Measurements from ENCODE around the gene STXBP3.

STXBP3 gene

GRCh38 chr1:108851567-108851966 is 105.1 kb downstream of the STXBP3 start:
- Histone ChIP-seq H3K4me3 (ENCODE audit: low read length in 2 of 2) (no peak overlapping the region), H3K4me1 (ENCODE audit: control insufficient read depth in 2 of 2, insufficient read depth in 2 of 2, low read length in 2 of 2) (no peaks in the 10 kb centered on the region), H3K9me3 (ENCODE audit: control insufficient read depth in 2 of 2, low read length in 2 of 2) (no peaks in the 10 kb centered on the region), H3K9ac (ENCODE audit: low read depth in 1 of 2, low read length in 2 of 2) (no peak overlapping the region), H3K27me3 (ENCODE audit: control insufficient read depth in 2 of 2, insufficient read depth in 2 of 2, low read length in 2 of 2) (no peaks in the 10 kb centered on the region), H3K27ac (ENCODE audit: low read depth in 2 of 2, low read length in 2 of 2) (no peak overlapping the region), H3K36me3 (ENCODE audit: control insufficient read depth in 2 of 2, insufficient read depth in 2 of 2, low read length in 2 of 2) (no peaks in the 10 kb centered on the region)

GRCh38 chr1:108852221-108852975 is 105.9 kb downstream of the STXBP3 start:
- Histone ChIP-seq H3K9me3 (ENCODE audit: control insufficient read depth in 2 of 2, low read length in 2 of 2) (no peaks in the 10 kb centered on the region), H3K9ac (ENCODE audit: low read depth in 1 of 2, low read length in 2 of 2) (no peak overlapping the region), H3K4me3 (ENCODE audit: low read length in 2 of 2) (no peak overlapping the region), H3K27ac (ENCODE audit: low read depth in 2 of 2, low read length in 2 of 2) (no peak overlapping the region), H3K36me3 (ENCODE audit: control insufficient read depth in 2 of 2, insufficient read depth in 2 of 2, low read length in 2 of 2) (no peaks in the 10 kb centered on the region), H3K27me3 (ENCODE audit: control insufficient read depth in 2 of 2, insufficient read depth in 2 of 2, low read length in 2 of 2) (no peaks in the 10 kb centered on the region), H3K4me1 (ENCODE audit: control insufficient read depth in 2 of 2, insufficient read depth in 2 of 2, low read length in 2 of 2) (no peaks in the 10 kb centered on the region)

- Histone ChIP-seq H3K9ac (ENCODE audit: low read depth in 1 of 2, low read length in 2 of 2) (no peak overlapping the region), H3K9me3 (ENCODE audit: control insufficient read depth in 2 of 2, low read length in 2 of 2) (no peaks in the 10 kb centered on the region), H3K4me3 (ENCODE audit: low read length in 2 of 2) (no peak overlapping the region), H3K4me1 (ENCODE audit: control insufficient read depth in 2 of 2, insufficient read depth in 2 of 2, low read length in 2 of 2) (no peaks in the 10 kb centered on the region), H3K36me3 (ENCODE audit: control insufficient read depth in 2 of 2, insufficient read depth in 2 of 2, low read length in 2 of 2) (no peaks in the 10 kb centered on the region), H3K27me3 (ENCODE audit: control insufficient read depth in 2 of 2, insufficient read depth in 2 of 2, low read length in 2 of 2) (no peaks in the 10 kb centered on the region), H3K27ac (ENCODE audit: low read depth in 2 of 2, low read length in 2 of 2) (no peak overlapping the region)
These were observed 107.9 kb downstream of the STXBP3 start for GRCh38 chr1:108854221-108855019.

GRCh38 chr1:108856994-108857393 is 110.5 kb downstream of the STXBP3 start, which contains the start of gene AKNAD1:
AKNAD1 (minus strand) TSS chr1:108857094; CDS start chr1:108852664, 4,430 bp downstream.
- Histone ChIP-seq H3K4me1 (ENCODE audit: control insufficient read depth in 2 of 2, insufficient read depth in 2 of 2, low read length in 2 of 2) (no peaks in the 10 kb centered on the region), H3K9me3 (ENCODE audit: control insufficient read depth in 2 of 2, low read length in 2 of 2) (no peaks in the 10 kb centered on the region), H3K27ac (ENCODE audit: low read depth in 2 of 2, low read length in 2 of 2) (no peak within 1 kb of the TSS), H3K36me3 (ENCODE audit: control insufficient read depth in 2 of 2, insufficient read depth in 2 of 2, low read length in 2 of 2) (no peaks in the 10 kb centered on the region), H3K4me3 (ENCODE audit: low read length in 2 of 2) (no peak within 1 kb of the TSS), H3K27me3 (ENCODE audit: control insufficient read depth in 2 of 2, insufficient read depth in 2 of 2, low read length in 2 of 2) (no peaks in the 10 kb centered on the region), H3K9ac (ENCODE audit: low read depth in 1 of 2, low read length in 2 of 2) (no peak within 1 kb of the TSS)

- no peak overlapping the region for H3K27ac ChIP-seq (ENCODE audit: low read depth in 2 of 2, low read length in 2 of 2)
- H3K36me3 ChIP-seq (ENCODE audit: control insufficient read depth in 2 of 2, insufficient read depth in 2 of 2, low read length in 2 of 2) = no peaks in the 10 kb centered on the region
- H3K9me3 ChIP-seq (ENCODE audit: control insufficient read depth in 2 of 2, low read length in 2 of 2) = no peaks in the 10 kb centered on the region
- H3K9ac ChIP-seq (ENCODE audit: low read depth in 1 of 2, low read length in 2 of 2) = no peak overlapping the region
- no peaks in the 10 kb centered on the region for H3K4me1 ChIP-seq (ENCODE audit: control insufficient read depth in 2 of 2, insufficient read depth in 2 of 2, low read length in 2 of 2)
- H3K27me3 ChIP-seq (ENCODE audit: control insufficient read depth in 2 of 2, insufficient read depth in 2 of 2, low read length in 2 of 2) = no peaks in the 10 kb centered on the region
- H3K4me3 ChIP-seq (ENCODE audit: low read length in 2 of 2) = no peak overlapping the region
These were observed 111.9 kb downstream of the STXBP3 start for GRCh38 chr1:108858230-108858950.
